ENCODE measurements around the gene PRSS53.

The PRSS53 gene

GRCh38 chr16:31093132-31093703 lies 4.5 kb upstream of the PRSS53 start:
- peak; percentile 47 for DNase-seq

- DNase-seq, result no peak
These were observed 3.6 kb upstream of the PRSS53 start for GRCh38 chr16:31092330-31092729.

GRCh38 chr16:31090540-31090939 lies 1.8 kb upstream of the PRSS53 start:
- DNase-seq, result peak; percentile 20

- DNase-seq, result no peak
These were observed 456 bp upstream of the PRSS53 start for GRCh38 chr16:31089199-31089598.

GRCh38 chr16:31087971-31088370 lies 772 bp downstream of the PRSS53 start:
- DNase-seq, result no peak

GRCh38 chr16:31087481-31087880 lies 1.3 kb downstream of the PRSS53 start:
- DNase-seq, result no peak

- DNase-seq, result no peak
These were observed 2.2 kb downstream of the PRSS53 start for GRCh38 chr16:31086629-31086906.

GRCh38 chr16:31085873-31086628 lies 2.7 kb downstream of the PRSS53 start:
- no peak for DNase-seq

- no peak for DNase-seq
These were observed 3.3 kb downstream of the PRSS53 start for GRCh38 chr16:31085411-31085810.

- DNase-seq, result no peak
These were observed 4.0 kb downstream of the PRSS53 start for GRCh38 chr16:31084584-31085302.

GRCh38 chr16:31083981-31084380 lies 4.8 kb downstream of the PRSS53 start:
- DNase-seq, result no peak

- no peak for DNase-seq
These were observed 5.2 kb downstream of the PRSS53 start for GRCh38 chr16:31083556-31083955.

GRCh38 chr16:31083081-31083480 lies 5.7 kb downstream of the PRSS53 start:
- no peak for DNase-seq

GRCh38 chr16:31082368-31083045 lies 6.2 kb downstream of the PRSS53 start:
- DNase-seq, result no peak

GRCh38 chr16:31081428-31082351 lies 7.1 kb downstream of the PRSS53 start:
- no peak for DNase-seq

- no peak for DNase-seq
These were observed 7.9 kb downstream of the PRSS53 start for GRCh38 chr16:31080756-31081419.

- DNase-seq, result no peak
These were observed 8.6 kb downstream of the PRSS53 start for GRCh38 chr16:31080035-31080629.

- DNase-seq, result no peak
These were observed 9.3 kb downstream of the PRSS53 start for GRCh38 chr16:31079342-31079944.

GRCh38 chr16:31078597-31079341 lies 10.0 kb downstream of the PRSS53 start:
- no peak for DNase-seq
